Upper lobe of right lung (tissue), 1 donor: ENCODE measurements around the gene EML5. TPM values are rescaled to one million over a fixed set of nuclear protein-coding genes. Genes with fewer than 3 reads are reported as not detected.
A peak's percentile ranks its signal among the peaks of the same experiment; 100 is the strongest.

Experiments
- ATAC-seq: fragments of 200-7000 bp; cut with Tn5 transposase; one replicate; pipeline ENCODE4 v1.9.1; 2020; ENCODE audit warnings: mild to moderate bottlenecking, moderate library complexity
- DNase-seq: peaks from one replicate; pipeline ENCODE4 v3.0.0-alpha.2; 2020
- H3K27ac ChIP-seq: fragments of 200-600 bp; one replicate; pipeline ENCODE4 v1.8.0; 2022
- H3K27me3 ChIP-seq: fragments of 200-600 bp; one replicate; pipeline ENCODE4 v1.8.0; 2022; ENCODE audit warnings: mild to moderate bottlenecking
- H3K36me3 ChIP-seq: fragments of 200-600 bp; one replicate; pipeline ENCODE4 v1.8.0; 2022
- H3K4me1 ChIP-seq: fragments of 200-600 bp; one replicate; pipeline ENCODE4 v1.8.0; 2022
- H3K4me3 ChIP-seq: fragments of 200-600 bp; one replicate; pipeline ENCODE4 v1.8.0; 2022; ENCODE audit warnings: mild to moderate bottlenecking
- H3K9me3 ChIP-seq: fragments of 200-600 bp; one replicate; pipeline ENCODE4 v1.8.0; 2022
- CTCF ChIP-seq: fragments of 200-600 bp; IDR thresholded peaks from one replicate; pipeline ENCODE4 v1.8.0; 2022; ENCODE audit warnings: antibody characterized with exemption
- intact Hi-C: fragments of 100-400 bp; cut with DNase I; formaldehyde crosslinking; loops from one replicate; pipeline ENCODE4 v1.11.0; 2022
- total RNA-seq: library from RNA; stranded (reverse); fragmentation: NEBNext Ultra II Directional; extraction: Animal tissue kit (Norgen Biotek cat#: 25700); gene quantifications from one replicate; pipeline ENCODE4 v1.2.1, GENCODE V29; 2021
- donor health status: DM: no; HTN: yes; CAD: no; lungs with severe emphysema.

EML5 gene
- total RNA-seq, 1 donor from 2014 or later, result 2.3 TPM

GRCh38 chr14:88599326-88599725 is 193.4 kb downstream of the EML5 start:
- no peak overlapping the region for H3K4me3 ChIP-seq
- no peaks in the 10 kb centered on the region for H3K4me1 ChIP-seq
- DNase-seq, result no peak

GRCh38 chr14:88598097-88598675 is 194.6 kb downstream of the EML5 start:
- ATAC-seq, result no peak
- intact Hi-C loops, result no loop called here
- no peak for DNase-seq
- Histone ChIP-seq H3K4me1 (no peaks in the 10 kb centered on the region), H3K27me3 (no peaks in the 10 kb centered on the region), H3K4me3 (no peak overlapping the region), H3K9me3 (no peaks in the 10 kb centered on the region), H3K36me3 (peaks cover 93% of the 10 kb centered on the region), H3K27ac (no peak overlapping the region)
- TF ChIP-seq CTCF, result no peak

More at GRCh38 chr14:88599326-88599725, 193.4 kb downstream of the EML5 start:
- intact Hi-C loops, result no loop called here
- Histone ChIP-seq H3K9me3 (no peaks in the 10 kb centered on the region), H3K27me3 (no peaks in the 10 kb centered on the region), H3K36me3 (peaks cover 94% of the 10 kb centered on the region), H3K27ac (no peak overlapping the region)
- ATAC-seq, result no peak
- TF ChIP-seq CTCF, result no peak

GRCh38 chr14:88597601-88598000 is 195.2 kb downstream of the EML5 start:
- H3K36me3 ChIP-seq, result peaks cover 93% of the 10 kb centered on the region
- no peak for DNase-seq
- no peak overlapping the region for H3K27ac ChIP-seq
- H3K4me1 ChIP-seq, result no peaks in the 10 kb centered on the region
- intact Hi-C loops, result no loop called here
- no peak overlapping the region for H3K4me3 ChIP-seq
- H3K9me3 ChIP-seq, result no peaks in the 10 kb centered on the region
- H3K27me3 ChIP-seq, result no peaks in the 10 kb centered on the region
- no peak for TF ChIP-seq CTCF
- peak; percentile 12 for ATAC-seq

GRCh38 chr14:88597038-88597437 is 195.7 kb downstream of the EML5 start:
- Histone ChIP-seq H3K27me3 (no peaks in the 10 kb centered on the region), H3K4me3 (no peak overlapping the region), H3K9me3 (no peaks in the 10 kb centered on the region), H3K36me3 (peaks cover 90% of the 10 kb centered on the region), H3K27ac (no peak overlapping the region), H3K4me1 (no peaks in the 10 kb centered on the region)
- no peak for TF ChIP-seq CTCF
- intact Hi-C loops, result no loop called here
- peak; percentile 73 for ATAC-seq
- DNase-seq, result no peak

GRCh38 chr14:88592031-88592430 is 200.7 kb downstream of the EML5 start:
- H3K4me1 ChIP-seq, result no peaks in the 10 kb centered on the region
- intact Hi-C loops, result no loop called here
- H3K27ac ChIP-seq, result no peak overlapping the region
- TF ChIP-seq CTCF, result no peak
- DNase-seq (no peak), ATAC-seq (no peak)
- H3K9me3 ChIP-seq, result no peaks in the 10 kb centered on the region
- H3K27me3 ChIP-seq, result no peaks in the 10 kb centered on the region
- H3K4me3 ChIP-seq, result no peak overlapping the region
- peaks cover 87% of the 10 kb centered on the region for H3K36me3 ChIP-seq

- ATAC-seq (no peak), DNase-seq (no peak)
- TF ChIP-seq CTCF, result no peak
- Histone ChIP-seq H3K4me1 (no peaks in the 10 kb centered on the region), H3K36me3 (peaks cover 85% of the 10 kb centered on the region), H3K9me3 (no peaks in the 10 kb centered on the region), H3K4me3 (no peak overlapping the region), H3K27me3 (no peaks in the 10 kb centered on the region), H3K27ac (no peak overlapping the region)
- intact Hi-C loops, result no loop called here
These were observed 202.6 kb downstream of the EML5 start for GRCh38 chr14:88590173-88590572.
